ENCODE results near the gene TNFSF9.

DNA sequence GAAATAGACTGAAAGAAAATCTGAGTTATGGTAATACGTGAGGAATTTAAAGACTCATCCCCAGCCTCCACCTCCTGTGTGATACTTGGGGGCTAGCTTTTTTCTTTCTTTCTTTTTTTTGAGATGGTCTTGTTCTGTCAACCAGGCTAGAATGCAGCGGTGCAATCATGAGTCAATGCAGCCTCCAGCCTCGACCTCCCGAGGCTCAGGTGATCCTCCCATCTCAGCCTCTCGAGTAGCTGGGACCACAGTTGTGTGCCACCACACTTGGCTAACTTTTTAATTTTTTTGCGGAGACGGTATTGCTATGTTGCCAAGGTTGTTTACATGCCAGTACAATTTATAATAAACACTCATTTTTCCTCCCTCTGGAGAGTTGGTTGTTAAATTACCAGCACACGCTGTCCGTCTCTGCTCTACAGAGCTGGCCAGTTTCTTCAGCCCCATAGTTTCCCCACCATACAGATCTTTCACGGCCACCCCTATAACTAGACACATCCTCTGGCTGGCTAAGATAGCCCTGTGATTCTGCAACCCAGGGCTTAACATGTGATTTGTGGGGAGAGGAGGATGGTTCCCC, 4.8 kb downstream of the TNFSF9 start:
- TF ChIP-seq, protein P1, sequence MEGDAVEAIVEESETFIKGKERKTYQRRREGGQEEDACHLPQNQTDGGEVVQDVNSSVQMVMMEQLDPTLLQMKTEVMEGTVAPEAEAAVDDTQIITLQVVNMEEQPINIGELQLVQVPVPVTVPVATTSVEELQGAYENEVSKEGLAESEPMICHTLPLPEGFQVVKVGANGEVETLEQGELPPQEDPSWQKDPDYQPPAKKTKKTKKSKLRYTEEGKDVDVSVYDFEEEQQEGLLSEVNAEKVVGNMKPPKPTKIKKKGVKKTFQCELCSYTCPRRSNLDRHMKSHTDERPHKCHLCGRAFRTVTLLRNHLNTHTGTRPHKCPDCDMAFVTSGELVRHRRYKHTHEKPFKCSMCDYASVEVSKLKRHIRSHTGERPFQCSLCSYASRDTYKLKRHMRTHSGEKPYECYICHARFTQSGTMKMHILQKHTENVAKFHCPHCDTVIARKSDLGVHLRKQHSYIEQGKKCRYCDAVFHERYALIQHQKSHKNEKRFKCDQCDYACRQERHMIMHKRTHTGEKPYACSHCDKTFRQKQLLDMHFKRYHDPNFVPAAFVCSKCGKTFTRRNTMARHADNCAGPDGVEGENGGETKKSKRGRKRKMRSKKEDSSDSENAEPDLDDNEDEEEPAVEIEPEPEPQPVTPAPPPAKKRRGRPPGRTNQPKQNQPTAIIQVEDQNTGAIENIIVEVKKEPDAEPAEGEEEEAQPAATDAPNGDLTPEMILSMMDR (IDR thresholded peaks at IDR 0.05): no peak
- TF ChIP-seq POLR2A (IDR thresholded peaks at IDR 0.05): no peak

All from body of pancreas (tissue), 4 donors.